Fibroblast of mammary gland (primary cell): Measurements from ENCODE around the gene GABRB2.
"Not testable (repeated sequence)": the region's sequence is repeated elsewhere in the genome, so short reads cannot be mapped to it uniquely, and the experiment has no call there.

Source experiments
- DNase-seq: peaks from one replicate; pipeline ENCODE4 v3.0.0-alpha.2; 2010; ENCODE audit warnings: low read depth
- H3K4me3 ChIP-seq: 2 replicates; pipeline ENCODE4 v1.5.1; 2011; ENCODE audit warnings: low read depth, mild to moderate bottlenecking, low read length, moderate library complexity; ENCODE audit not compliant: control insufficient read depth
- TF ChIP-seq, protein P1 (sequence below): conservative IDR thresholded peaks from 2 replicates; pipeline ENCODE4 v1.5.1; 2011; ENCODE audit warnings: low read depth, low read length, inconsistent platforms; ENCODE audit not compliant: control insufficient read depth, insufficient read depth

Gene GABRB2

DNA sequence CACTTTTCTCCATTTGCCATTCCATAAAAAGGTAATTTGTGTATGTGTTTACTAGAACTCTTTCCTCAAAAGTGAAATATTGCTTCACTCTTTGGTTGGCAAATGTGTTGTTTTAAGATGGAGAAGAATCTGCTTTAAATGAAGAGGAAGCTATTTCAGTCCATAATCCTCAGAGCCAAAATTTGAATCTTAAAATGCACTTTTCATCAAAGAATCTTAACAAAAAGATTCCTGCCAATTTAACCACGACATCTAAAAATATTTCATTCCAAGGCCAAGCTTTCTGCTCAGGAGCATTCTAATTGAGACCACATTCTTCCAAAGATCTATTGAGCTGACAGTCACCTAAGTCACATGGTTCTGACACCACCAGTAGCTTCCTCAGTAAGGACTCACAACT, 7.5 kb downstream of the GABRB2 start:
- TF ChIP-seq, protein P1, sequence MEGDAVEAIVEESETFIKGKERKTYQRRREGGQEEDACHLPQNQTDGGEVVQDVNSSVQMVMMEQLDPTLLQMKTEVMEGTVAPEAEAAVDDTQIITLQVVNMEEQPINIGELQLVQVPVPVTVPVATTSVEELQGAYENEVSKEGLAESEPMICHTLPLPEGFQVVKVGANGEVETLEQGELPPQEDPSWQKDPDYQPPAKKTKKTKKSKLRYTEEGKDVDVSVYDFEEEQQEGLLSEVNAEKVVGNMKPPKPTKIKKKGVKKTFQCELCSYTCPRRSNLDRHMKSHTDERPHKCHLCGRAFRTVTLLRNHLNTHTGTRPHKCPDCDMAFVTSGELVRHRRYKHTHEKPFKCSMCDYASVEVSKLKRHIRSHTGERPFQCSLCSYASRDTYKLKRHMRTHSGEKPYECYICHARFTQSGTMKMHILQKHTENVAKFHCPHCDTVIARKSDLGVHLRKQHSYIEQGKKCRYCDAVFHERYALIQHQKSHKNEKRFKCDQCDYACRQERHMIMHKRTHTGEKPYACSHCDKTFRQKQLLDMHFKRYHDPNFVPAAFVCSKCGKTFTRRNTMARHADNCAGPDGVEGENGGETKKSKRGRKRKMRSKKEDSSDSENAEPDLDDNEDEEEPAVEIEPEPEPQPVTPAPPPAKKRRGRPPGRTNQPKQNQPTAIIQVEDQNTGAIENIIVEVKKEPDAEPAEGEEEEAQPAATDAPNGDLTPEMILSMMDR = no peak
- H3K4me3 ChIP-seq = no peak overlapping the region

GRCh38 chr5:161535762-161536161, 10.8 kb downstream of the GABRB2 start:
- H3K4me3 ChIP-seq = no peak overlapping the region
- TF ChIP-seq, protein P1 = no peak
- no peak for DNase-seq

More for the DNA sequence above, 7.5 kb downstream of the GABRB2 start:
- DNase-seq = no peak

DNA sequence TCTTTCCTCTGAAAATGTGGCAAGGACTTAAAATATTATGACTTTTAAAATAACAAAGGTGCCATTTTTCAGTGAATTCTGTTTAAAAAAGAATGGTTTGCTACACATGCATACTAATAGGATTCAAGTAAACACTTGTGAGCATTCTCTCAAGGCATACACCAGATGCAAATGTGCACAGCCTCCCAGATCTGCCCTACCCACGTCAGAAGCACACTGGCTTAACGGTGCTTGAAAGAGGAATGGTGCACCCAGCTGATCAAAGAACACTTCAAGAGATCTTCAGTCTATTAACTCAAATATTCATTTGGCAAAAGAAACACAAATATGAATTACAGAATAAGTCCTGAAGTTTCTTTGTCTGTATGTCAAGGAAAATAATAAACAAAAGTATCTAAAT, 15.8 kb downstream of the GABRB2 start:
- no peak for DNase-seq
- TF ChIP-seq, protein P1 = no peak
- no peak overlapping the region for H3K4me3 ChIP-seq

- no peak overlapping the region for H3K4me3 ChIP-seq
- TF ChIP-seq, protein P1 = no peak
- DNase-seq = no peak
Observed at GRCh38 chr5:161513942-161514341, 32.6 kb downstream of the GABRB2 start.

DNA sequence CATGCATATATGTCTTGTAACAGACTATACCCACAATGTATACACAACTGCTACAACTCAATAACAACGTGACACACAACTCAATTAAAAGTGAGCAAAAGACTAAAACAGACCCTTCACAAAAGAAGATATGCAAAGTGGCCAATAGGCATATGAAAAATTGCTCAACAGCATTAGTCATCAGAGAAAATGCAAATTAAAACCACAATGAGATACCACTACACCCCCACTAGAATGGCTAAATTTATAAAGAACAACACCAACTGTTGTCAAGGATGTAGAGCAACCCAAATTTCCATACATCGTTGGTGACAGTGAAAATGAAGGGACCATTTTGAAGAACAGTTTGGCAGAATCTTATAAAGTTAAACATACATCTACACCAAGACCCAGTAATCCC, 38.9 kb downstream of the GABRB2 start:
- TF ChIP-seq, protein P1 = no peak
- DNase-seq = peak; percentile 31
- no peak overlapping the region for H3K4me3 ChIP-seq

- not testable (repeated sequence) for DNase-seq, H3K4me3 ChIP-seq
Observed at GRCh38 chr5:161505160-161505559, 41.4 kb downstream of the GABRB2 start.

- DNase-seq = no peak
- no peak overlapping the region for H3K4me3 ChIP-seq
- TF ChIP-seq, protein P1 = no peak
Observed at GRCh38 chr5:161498531-161498930, 48.0 kb downstream of the GABRB2 start.
